GM21447 (cell line): ENCODE results near the gene WASF2.

Experiments used
- ATAC-seq: cut with Tn5 transposase; IDR thresholded peaks from one replicate; pipeline ENCODE4 v1.9.1; 2021; ENCODE audit not compliant: unreplicated experiment

WASF2 gene

GRCh38 chr1:27522432-27523336 lies 32.7 kb upstream of the WASF2 start:
- no peak for ATAC-seq

GRCh38 chr1:27521861-27522431 lies 32.0 kb upstream of the WASF2 start:
- no peak for ATAC-seq

- ATAC-seq: no peak
These were observed 31.4 kb upstream of the WASF2 start for GRCh38 chr1:27521336-27521831.

GRCh38 chr1:27520651-27521050 lies 30.7 kb upstream of the WASF2 start:
- ATAC-seq: no peak

- no peak for ATAC-seq
These were observed 29.6 kb upstream of the WASF2 start for GRCh38 chr1:27519331-27520258.

- ATAC-seq: no peak
These were observed 28.8 kb upstream of the WASF2 start for GRCh38 chr1:27518808-27519207.

GRCh38 chr1:27517907-27518718 lies 28.1 kb upstream of the WASF2 start:
- ATAC-seq: no peak

- ATAC-seq: no peak
These were observed 27.3 kb upstream of the WASF2 start for GRCh38 chr1:27517301-27517700.

- no peak for ATAC-seq
These were observed 25.7 kb upstream of the WASF2 start for GRCh38 chr1:27515626-27516025.

- ATAC-seq: no peak
These were observed 24.0 kb upstream of the WASF2 start for GRCh38 chr1:27513958-27514357.

- no peak for ATAC-seq
These were observed 23.6 kb upstream of the WASF2 start for GRCh38 chr1:27513528-27513927.

- no peak for ATAC-seq
These were observed 19.4 kb upstream of the WASF2 start for GRCh38 chr1:27509127-27510080.

- no peak for ATAC-seq
These were observed 18.1 kb upstream of the WASF2 start for GRCh38 chr1:27507960-27508665.

GRCh38 chr1:27506703-27507102 lies 16.7 kb upstream of the WASF2 start:
- no peak for ATAC-seq

- no peak for ATAC-seq
These were observed 15.4 kb upstream of the WASF2 start for GRCh38 chr1:27505420-27505680.

- ATAC-seq: no peak
These were observed 14.8 kb upstream of the WASF2 start for GRCh38 chr1:27504588-27505419.

GRCh38 chr1:27503844-27504587 lies 14.0 kb upstream of the WASF2 start:
- ATAC-seq: no peak
